Embryonic facial prominence (tissue), 1 donor: ENCODE data around the gene HIC2.
"Not testable (repeated sequence)": the region's sequence is repeated elsewhere in the genome, so short reads cannot be mapped to it uniquely, and the experiment has no call there.

Experiments used
- DNase-seq: peaks from one replicate; pipeline ENCODE4 v3.0.0-alpha.2; 2016; ENCODE audit errors: extremely low spot score

The HIC2 gene

DNA sequence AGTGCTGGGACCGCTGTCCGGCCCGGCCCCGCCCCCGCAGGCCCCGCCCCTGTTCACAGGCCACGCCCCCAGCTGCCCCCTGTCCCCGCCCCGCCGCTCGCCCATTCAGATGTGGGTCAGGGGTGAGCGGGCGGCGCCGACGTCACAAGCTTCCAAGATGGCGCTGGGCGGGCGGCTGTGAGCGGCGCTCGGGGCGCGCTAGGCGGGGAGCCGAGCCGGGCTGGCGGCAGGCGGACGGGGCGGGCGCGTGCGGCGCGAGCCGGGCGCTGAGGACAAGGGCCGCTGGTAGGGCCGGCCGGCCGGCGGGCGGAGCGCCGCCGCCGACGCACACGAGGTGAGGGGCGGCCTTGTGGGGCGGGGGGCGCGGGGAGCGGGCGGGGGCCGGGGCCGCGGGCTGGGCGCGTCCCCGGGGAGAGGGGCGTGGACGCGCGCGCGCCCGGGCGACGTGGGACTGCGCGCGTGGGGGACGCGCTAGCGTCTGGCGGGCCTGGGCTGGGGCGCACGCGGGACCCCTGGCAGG, at the start of gene HIC2:
TSS of gene HIC2 (plus strand) at position 145 of the 520 bp plus-strand sequence. CDS start 25,461 bp downstream, outside the sequence.
- DNase-seq = not testable (repeated sequence)

DNA sequence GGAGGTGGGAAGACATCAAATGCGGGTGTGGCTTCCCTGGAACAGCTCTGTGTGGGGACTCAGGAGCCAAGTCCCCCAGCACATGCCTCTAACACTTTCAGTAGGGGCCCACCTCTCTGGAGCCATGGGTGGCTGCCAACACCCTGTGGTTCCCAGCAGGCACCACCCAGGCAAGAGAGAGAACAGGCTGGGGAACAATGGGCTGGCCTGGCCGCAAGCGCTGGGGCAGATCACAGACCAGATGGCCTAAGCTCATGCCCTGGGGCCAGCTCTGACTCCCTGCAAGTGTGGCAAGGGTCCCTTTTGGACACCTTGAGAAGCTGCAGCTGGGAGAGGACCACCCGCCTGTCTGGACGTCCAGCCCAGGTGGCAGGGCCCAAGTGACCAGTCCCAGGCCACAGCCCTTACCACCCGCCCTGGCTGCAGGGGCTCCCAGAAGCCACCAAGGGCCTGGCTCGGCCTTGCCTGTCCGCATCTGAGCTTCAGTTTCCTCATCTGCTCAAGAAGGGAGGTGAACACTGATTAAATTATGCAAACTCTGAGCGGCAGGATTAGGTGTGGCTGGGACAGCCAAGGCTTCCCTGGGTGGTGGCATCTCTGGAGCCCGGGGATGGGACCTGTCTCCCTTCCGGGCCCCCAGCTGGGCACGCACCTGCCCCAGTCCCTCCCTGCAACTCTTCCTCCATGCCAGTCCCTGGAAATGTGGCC, 48.4 kb upstream of the HIC2 start:
- DNase-seq = not testable (repeated sequence)

DNA sequence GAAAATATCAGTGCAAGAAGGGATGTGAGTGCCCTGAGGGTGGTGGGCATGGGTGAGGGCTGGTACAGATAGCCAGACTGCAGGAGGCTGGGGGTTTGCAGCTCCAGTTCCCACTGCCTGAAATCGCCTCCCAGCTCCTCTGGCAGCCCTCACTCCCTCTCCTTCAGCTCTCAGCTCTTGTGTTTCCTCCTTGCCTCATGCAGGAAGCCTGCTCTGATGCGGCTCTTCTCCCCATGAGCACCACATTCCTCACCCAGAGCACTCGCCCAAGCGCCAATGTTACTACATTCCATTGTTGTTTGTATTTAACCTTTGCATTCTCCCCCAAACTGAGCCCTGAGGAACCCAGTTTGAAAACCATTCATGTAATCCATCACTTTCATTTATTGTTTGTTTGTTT, 41.3 kb upstream of the HIC2 start:
- DNase-seq = not testable (repeated sequence)

GRCh38 chr22:21383701-21384467, 33.3 kb upstream of the HIC2 start, which contains the start of gene RIMBP3B:
TSS of gene RIMBP3B (plus strand) at chr22:21383751. CDS start at chr22:21383859, 108 bp downstream.
- DNase-seq = not testable (repeated sequence)

DNA sequence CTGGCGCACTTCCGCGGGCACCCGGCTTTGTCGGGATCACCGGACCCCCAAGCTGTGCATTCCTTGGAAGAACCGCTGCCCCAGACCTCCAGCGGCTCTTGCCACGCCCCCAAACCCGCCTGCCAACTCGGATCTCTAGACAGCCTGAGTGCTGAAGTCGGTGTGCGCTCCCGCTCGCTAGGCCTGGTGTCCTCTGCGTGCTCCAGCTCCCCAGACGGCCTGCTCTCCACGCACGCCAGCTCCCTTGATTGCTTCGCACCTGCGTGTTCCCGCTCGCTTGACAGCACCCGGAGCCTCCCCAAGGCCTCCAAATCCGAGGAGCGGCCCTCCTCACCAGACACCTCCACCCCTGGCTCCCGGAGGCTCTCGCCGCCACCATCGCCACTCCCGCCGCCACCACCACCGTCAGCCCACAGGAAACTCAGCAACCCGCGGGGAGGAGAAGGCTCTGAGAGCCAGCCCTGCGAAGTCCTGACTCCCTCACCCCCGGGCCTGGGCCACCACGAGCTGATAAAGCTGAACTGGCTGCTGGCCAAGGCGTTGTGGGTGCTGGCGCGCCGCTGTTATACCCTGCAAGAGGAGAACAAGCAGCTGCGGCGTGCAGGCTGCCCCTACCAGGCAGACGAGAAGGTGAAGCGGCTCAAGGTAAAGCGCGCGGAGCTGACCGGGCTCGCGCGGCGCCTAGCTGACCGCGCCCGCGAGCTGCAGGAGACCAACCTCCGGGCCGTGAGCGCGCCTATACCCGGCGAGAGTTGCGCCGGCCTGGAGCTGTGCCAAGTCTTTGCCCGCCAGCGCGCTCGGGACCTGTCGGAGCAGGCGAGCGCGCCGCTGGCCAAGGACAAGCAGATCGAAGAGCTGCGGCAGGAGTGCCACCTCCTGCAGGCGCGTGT, 32.5 kb upstream of the HIC2 start:
- DNase-seq = not testable (repeated sequence)

- DNase-seq = not testable (repeated sequence)
Measured at GRCh38 chr22:21389480-21389879, 27.7 kb upstream of the HIC2 start.

GRCh38 chr22:21390013-21390412, 27.2 kb upstream of the HIC2 start:
- not testable (repeated sequence) for DNase-seq

GRCh38 chr22:21394613-21395012, 22.6 kb upstream of the HIC2 start:
- DNase-seq = not testable (repeated sequence)

DNA sequence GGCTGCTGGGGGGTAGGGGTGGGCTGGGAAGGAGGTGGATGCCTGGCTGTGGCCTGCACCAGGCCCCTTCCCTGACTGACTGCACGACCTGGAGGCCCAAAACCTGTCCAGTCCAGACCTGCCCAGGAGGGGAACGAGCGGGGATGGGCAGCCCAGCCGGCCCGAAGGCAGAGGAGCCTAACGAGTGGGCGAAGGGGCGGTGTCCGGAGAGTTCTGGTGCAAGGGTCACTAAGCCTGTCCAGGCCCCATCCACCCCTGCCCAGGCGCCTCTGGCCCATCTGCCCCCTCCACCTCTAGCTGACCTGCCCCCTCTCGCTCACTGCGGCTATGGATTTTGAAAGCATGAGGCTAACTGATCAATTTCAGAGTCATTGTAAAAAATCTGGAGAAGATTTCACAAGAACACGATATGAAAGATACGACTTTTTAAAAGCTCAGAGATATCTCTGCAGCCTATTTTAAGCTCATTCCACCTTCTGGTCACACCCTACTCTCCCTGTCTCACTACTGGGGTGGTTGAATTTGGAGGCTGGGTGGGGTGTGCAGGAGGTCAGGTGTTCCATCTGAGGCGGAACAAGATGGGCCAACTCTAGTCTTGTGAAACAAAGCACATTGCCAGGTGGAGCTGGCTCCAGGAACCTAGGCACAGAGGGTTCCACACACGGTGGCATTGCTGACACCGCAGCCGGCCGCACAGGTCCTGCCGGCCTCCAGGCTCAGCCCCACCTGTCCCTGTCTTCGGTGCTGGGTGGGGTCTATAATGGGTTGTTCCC, 15.8 kb upstream of the HIC2 start:
- DNase-seq = not testable (repeated sequence)

GRCh38 chr22:21402763-21403314, 14.3 kb upstream of the HIC2 start:
- not testable (repeated sequence) for DNase-seq

- DNase-seq = not testable (repeated sequence)
Measured at GRCh38 chr22:21407139-21407538, 10.0 kb upstream of the HIC2 start.

DNA sequence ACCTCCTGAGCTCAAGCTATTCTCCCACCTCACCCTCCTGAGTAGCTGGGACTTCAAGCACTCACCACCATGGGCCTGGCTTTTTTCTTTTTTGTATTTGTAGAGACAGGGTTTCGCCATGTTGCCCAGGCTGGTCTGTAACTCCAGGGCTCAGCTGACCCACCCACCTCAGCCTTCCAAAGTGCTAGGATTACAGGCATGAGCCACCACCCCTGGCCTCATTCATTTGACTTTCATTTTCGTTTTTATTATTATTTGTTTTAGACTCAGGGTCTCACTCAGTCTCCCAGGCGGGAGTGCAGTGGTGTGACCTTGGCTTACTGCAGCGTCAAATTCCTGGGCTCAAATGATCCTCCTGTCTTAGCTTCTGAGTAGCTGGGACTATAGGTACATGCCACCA, 9.4 kb upstream of the HIC2 start:
- DNase-seq = not testable (repeated sequence)

DNA sequence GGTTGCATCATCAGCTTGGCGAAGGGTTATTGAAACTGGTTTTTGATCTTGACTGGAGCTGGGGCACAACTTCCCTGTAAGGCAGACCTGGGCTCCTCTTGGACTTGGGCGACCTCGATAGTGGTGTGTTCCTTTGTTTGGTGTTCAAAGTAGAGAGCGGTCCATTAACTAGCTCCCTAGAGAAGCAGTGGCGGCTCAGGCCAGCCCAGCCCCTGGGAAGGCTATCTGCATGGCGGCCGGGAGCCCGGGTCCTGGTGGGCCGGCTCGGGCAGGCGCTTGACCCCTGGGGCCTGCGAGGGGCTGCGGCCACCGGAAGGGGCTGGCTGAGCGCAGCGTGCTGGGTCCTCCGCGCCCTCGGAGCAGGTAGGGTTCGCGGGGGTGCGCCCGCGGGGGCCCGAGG, 796 bp upstream of the HIC2 start:
- not testable (repeated sequence) for DNase-seq

DNA sequence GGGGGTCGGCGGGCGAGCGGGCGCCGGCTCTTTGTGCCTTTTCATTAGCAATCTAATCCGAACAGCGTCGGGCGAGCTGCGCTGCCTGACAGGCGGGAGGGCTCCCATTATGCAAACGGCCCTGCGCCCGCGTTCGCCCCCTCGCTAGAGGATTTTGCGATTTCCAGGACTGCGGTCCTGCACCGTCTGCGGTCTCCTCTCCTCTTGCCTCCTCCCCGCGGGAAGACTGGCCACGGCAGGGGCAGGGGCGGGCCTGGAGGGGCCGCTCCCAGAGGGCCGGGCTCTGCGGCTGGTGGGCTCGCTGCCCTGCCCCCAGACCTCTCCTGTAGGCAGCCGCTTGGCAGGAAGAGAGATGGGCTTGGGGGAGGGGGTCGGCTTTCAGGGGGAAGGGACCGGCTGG, 682 bp downstream of the HIC2 start:
- DNase-seq = not testable (repeated sequence)

DNA sequence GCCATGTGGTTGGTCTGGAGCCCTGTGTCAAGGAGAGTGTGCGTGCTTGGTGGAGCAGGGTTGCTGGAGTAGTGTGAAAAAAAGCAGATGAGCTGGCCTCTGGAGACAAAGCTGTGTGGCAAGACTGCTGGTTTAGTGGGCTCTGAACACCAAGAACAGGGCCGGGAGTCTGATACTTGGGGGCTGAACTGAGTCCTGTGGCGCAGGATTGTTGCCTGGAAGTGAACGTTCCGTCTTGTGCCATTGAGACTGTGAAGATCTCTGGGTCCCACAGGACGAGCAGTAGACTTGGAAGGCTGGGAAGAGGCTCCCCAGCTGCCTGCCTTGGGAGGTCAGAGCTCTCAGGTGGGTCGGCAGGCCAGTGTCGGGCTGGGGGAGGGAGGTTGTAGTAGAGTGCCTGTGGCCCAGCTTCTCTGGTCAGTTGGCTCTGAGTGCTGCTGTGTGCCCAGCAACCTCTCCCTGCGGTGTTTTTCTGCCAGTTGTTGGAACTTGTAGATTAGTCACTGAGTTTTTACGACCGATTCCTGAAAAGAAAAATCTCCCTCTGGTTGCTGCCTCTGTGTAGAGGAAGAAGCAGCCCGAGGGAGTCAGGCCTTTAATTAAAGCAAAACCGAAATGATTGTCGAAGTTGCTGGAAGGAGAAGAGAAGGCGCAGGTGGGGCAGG, 1.9 kb downstream of the HIC2 start:
- not testable (repeated sequence) for DNase-seq

GRCh38 chr22:21420180-21420763, 3.1 kb downstream of the HIC2 start:
- not testable (repeated sequence) for DNase-seq

- not testable (repeated sequence) for DNase-seq
Measured at GRCh38 chr22:21424084-21424709, 7.0 kb downstream of the HIC2 start.

- DNase-seq = not testable (repeated sequence)
Measured at GRCh38 chr22:21434378-21435233, 17.4 kb downstream of the HIC2 start.
